Fibroblast of lung (primary cell): ENCODE measurements around the gene OR2D2. TPM values are rescaled to one million over a fixed set of nuclear protein-coding genes. Genes with fewer than 3 reads are reported as not detected.

Source experiments
- DNase-seq, 2 donors: peaks; one replicate each; pipeline versions ENCODE4 v3.0.0 to v3.0.0-alpha.2; 2010; ENCODE audit warnings: low read depth in 2 of 2
- H2AFZ ChIP-seq: 2 replicates; pipeline ENCODE4 v1.5.1; 2012; ENCODE audit warnings: low read length, control low read depth, inconsistent platforms
- H3K27ac ChIP-seq: 2 replicates; pipeline ENCODE4 v1.5.1; 2011; ENCODE audit warnings: low read length, control low read depth; ENCODE audit not compliant: insufficient read depth
- H3K27me3 ChIP-seq: 2 replicates; pipeline ENCODE4 v1.5.1; 2011; ENCODE audit warnings: mild to moderate bottlenecking, low read length; ENCODE audit not compliant: control insufficient read depth, insufficient read depth
- H3K36me3 ChIP-seq: 2 replicates; pipeline ENCODE4 v1.5.1; 2011; ENCODE audit warnings: low read length; ENCODE audit not compliant: control insufficient read depth, insufficient read depth
- H3K4me1 ChIP-seq: 2 replicates; pipeline ENCODE4 v1.5.1; 2011; ENCODE audit warnings: low read length; ENCODE audit not compliant: control insufficient read depth, insufficient read depth; ENCODE audit errors: extremely low read depth
- H3K4me2 ChIP-seq: 2 replicates; pipeline ENCODE4 v1.5.1; 2011; ENCODE audit warnings: low read length, control low read depth; ENCODE audit not compliant: insufficient read depth; ENCODE audit errors: extremely low read depth
- H3K4me3 ChIP-seq, 4 experiments: fragments of 200-600 bp in 1 of 4; sonication (generic) in 1 of 4; replicated peaks in 1 of 4; 2 replicates each; pipeline ENCODE4 v1.5.1; 2011 to 2016; ENCODE audit warnings: low read length in 4 of 4, low read depth in 3 of 4, mild to moderate bottlenecking in 3 of 4, control low read depth in 2 of 4, inconsistent platforms in 1 of 4, mixed read lengths in 1 of 4; ENCODE audit not compliant: insufficient read depth in 1 of 4; ENCODE audit errors: control extremely low read depth in 1 of 4
- H3K79me2 ChIP-seq: 2 replicates; pipeline ENCODE4 v1.5.1; 2012; ENCODE audit warnings: mild to moderate bottlenecking, low read length, inconsistent platforms; ENCODE audit not compliant: control insufficient read depth, insufficient read depth
- H3K9ac ChIP-seq: 2 replicates; pipeline ENCODE4 v1.5.1; 2011; ENCODE audit warnings: mild to moderate bottlenecking, low read length, control low read depth; ENCODE audit not compliant: insufficient read depth
- H3K9me3 ChIP-seq: 2 replicates; pipeline ENCODE4 v1.5.1; 2012; ENCODE audit warnings: low read depth, low read length; ENCODE audit not compliant: control insufficient read depth, insufficient read depth
- H4K20me1 ChIP-seq: 2 replicates; pipeline ENCODE4 v1.5.1; 2011; ENCODE audit warnings: low read length; ENCODE audit not compliant: control insufficient read depth, insufficient read depth; ENCODE audit errors: extremely low read depth
- EZH2 ChIP-seq: IDR thresholded peaks from 2 replicates; pipeline ENCODE4 v1.5.1; 2012; ENCODE audit warnings: low read length, control low read depth, mild to moderate bottlenecking; ENCODE audit errors: missing control alignments
- polyA minus RNA-seq: library from RNA; depleted of rRNA, polyadenylated mRNA; stranded (reverse); fragments of >200 nt; gene quantifications from 2 replicates; pipeline ENCODE4 v1.2.3, GENCODE V29; 2011; ENCODE audit warnings: low replicate concordance
- polyA plus RNA-seq, 2 donors: library from polyadenylated mRNA; depleted of rRNA in 1 of 2; stranded (reverse) in 1 of 2; unstranded in 1 of 2; fragments of >200 nt; gene quantifications; 2 replicates each; pipeline ENCODE4 v1.2.1, GENCODE V29; 2011 to 2012; ENCODE audit warnings: missing spikeins in 1 of 2
- total RNA-seq: library from RNA; depleted of rRNA; stranded (reverse); fragments of >200 nt; gene quantifications from 2 replicates; pipeline ENCODE4 v1.2.1, GENCODE V29; 2014
- TF ChIP-seq, protein P1 (sequence below), 2 donors: IDR thresholded peaks in 1 of 2; conservative IDR thresholded peaks in 1 of 2; 1 replicate in 1 of 2; 2 replicates in 1 of 2; pipeline ENCODE4 v1.5.1; 2011 to 2012; ENCODE audit warnings: low read length in 2 of 2, control low read depth in 1 of 2, inconsistent platforms in 1 of 2, low read depth in 1 of 2, mild to moderate bottlenecking in 1 of 2

Gene OR2D2, protein sequence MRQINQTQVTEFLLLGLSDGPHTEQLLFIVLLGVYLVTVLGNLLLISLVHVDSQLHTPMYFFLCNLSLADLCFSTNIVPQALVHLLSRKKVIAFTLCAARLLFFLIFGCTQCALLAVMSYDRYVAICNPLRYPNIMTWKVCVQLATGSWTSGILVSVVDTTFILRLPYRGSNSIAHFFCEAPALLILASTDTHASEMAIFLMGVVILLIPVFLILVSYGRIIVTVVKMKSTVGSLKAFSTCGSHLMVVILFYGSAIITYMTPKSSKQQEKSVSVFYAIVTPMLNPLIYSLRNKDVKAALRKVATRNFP
- 0.26 and 0.33 TPM in 2 replicates for total RNA-seq
- not detected in 2 replicates for polyA plus RNA-seq
- not detected in 2 replicates for polyA plus RNA-seq (2012)
- not detected in 2 replicates for polyA minus RNA-seq

DNA sequence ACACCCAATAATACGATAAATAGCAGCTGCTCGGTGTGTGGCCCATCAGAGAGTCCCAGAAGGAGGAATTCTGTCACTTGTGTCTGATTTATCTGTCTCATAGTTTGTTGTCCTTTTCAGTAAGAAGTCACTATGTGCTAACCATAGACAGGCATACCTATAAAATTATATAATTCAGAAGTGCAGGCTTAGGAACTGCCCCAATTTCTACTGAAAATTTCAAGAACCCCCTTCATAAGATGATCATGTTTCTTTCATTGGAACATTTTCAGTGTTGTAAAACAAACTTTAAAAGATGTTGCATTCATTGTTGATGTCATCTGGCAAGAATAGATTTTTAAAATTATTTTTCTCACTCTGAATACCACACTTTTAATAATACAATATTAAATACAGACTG is at the start of gene OR2D2:
TSS of gene OR2D2 (minus strand) at position 101 of the 400 bp plus-strand sequence. CDS start at position 101, 0 bp downstream.
- H3K4me2 ChIP-seq, result no peak within 1 kb of the TSS
- no peaks in the 10 kb centered on the region for H3K36me3 ChIP-seq
- no peak within 1 kb of the TSS for H3K9ac ChIP-seq
- H3K27ac ChIP-seq, result no peak within 1 kb of the TSS
- no peaks in the 10 kb centered on the region for H3K79me2 ChIP-seq
- H3K27me3 ChIP-seq, result no peaks in the 10 kb centered on the region
- DNase-seq, result no peak
- TF ChIP-seq EZH2, result no peak
- TF ChIP-seq, protein P1, sequence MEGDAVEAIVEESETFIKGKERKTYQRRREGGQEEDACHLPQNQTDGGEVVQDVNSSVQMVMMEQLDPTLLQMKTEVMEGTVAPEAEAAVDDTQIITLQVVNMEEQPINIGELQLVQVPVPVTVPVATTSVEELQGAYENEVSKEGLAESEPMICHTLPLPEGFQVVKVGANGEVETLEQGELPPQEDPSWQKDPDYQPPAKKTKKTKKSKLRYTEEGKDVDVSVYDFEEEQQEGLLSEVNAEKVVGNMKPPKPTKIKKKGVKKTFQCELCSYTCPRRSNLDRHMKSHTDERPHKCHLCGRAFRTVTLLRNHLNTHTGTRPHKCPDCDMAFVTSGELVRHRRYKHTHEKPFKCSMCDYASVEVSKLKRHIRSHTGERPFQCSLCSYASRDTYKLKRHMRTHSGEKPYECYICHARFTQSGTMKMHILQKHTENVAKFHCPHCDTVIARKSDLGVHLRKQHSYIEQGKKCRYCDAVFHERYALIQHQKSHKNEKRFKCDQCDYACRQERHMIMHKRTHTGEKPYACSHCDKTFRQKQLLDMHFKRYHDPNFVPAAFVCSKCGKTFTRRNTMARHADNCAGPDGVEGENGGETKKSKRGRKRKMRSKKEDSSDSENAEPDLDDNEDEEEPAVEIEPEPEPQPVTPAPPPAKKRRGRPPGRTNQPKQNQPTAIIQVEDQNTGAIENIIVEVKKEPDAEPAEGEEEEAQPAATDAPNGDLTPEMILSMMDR (conservative IDR thresholded peaks at IDR 0.05 in 1 of 2, IDR thresholded peaks at IDR 0.05 in 1 of 2; ENCODE audit: low read depth in 1 of 2, low read length in 2 of 2), result no peak
- H3K4me1 ChIP-seq, result no peaks in the 10 kb centered on the region
- H3K9me3 ChIP-seq, result no peaks in the 10 kb centered on the region
- H2AFZ ChIP-seq, result no peak within 1 kb of the TSS
- no peak within 1 kb of the TSS for H3K4me3 ChIP-seq
- H4K20me1 ChIP-seq, result no peaks in the 10 kb centered on the region

DNA sequence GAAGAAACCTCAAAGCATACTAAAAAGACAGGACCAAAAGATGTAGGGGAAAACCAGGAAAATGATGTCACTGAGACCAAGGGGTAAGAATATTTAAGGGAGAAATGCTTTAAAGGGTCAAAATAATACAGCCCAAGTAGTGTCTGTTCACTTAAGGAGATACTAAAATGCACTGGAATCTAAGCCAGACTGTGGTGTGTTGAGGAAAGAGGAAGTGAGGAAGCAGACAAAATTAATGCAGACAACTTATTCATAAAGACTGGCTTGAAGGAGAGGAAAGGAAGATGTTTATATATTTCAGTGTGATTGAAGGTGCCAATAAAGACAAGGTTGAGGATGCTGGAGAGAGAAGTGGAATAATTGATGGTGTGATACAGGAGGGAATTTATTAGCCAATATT is 49.7 kb upstream of the OR2D2 start:
- Histone ChIP-seq H3K4me1 (no peaks in the 10 kb centered on the region), H3K9ac (no peak overlapping the region), H3K27me3 (no peaks in the 10 kb centered on the region), H2AFZ (no peak overlapping the region), H3K27ac (no peak overlapping the region), H3K36me3 (no peaks in the 10 kb centered on the region), H3K4me2 (no peak overlapping the region), H4K20me1 (no peaks in the 10 kb centered on the region), H3K4me3 (no peak overlapping the region), H3K9me3 (no peaks in the 10 kb centered on the region), H3K79me2 (no peaks in the 10 kb centered on the region)
- TF ChIP-seq, protein P1 (conservative IDR thresholded peaks at IDR 0.05 in 1 of 2, IDR thresholded peaks at IDR 0.05 in 1 of 2; ENCODE audit: low read depth in 1 of 2, low read length in 2 of 2), result no peak
- no peak for TF ChIP-seq EZH2
- no peak for DNase-seq

DNA sequence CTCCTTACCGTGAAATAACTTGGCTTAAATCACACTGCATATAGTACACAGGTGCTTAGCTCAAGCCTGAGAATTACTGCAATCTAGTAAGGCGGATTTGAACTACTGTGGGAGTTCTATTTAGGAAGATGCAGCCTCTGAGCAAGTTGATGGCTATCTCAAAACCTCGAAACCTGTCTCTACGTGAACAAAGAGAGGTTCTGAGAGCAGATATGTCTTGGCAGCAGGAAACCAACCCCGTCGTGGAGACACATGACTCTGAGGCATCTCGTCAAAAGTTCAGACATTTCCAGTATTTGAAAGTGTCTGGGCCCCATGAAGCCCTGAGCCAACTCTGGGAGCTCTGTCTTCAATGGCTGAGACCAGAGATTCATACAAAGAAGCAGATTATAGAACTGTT is 39.8 kb upstream of the OR2D2 start:
- no peaks in the 10 kb centered on the region for H3K36me3 ChIP-seq
- H3K4me3 ChIP-seq, result no peak overlapping the region
- H3K9me3 ChIP-seq, result no peaks in the 10 kb centered on the region
- H3K79me2 ChIP-seq, result no peaks in the 10 kb centered on the region
- no peak for DNase-seq
- H2AFZ ChIP-seq, result no peak overlapping the region
- no peaks in the 10 kb centered on the region for H4K20me1 ChIP-seq
- H3K4me1 ChIP-seq, result peaks cover 5% of the 10 kb centered on the region
- no peak overlapping the region for H3K9ac ChIP-seq
- TF ChIP-seq EZH2, result no peak
- TF ChIP-seq, protein P1 (conservative IDR thresholded peaks at IDR 0.05 in 1 of 2, IDR thresholded peaks at IDR 0.05 in 1 of 2; ENCODE audit: low read depth in 1 of 2, low read length in 2 of 2), result no peak
- H3K27me3 ChIP-seq, result no peaks in the 10 kb centered on the region
- H3K27ac ChIP-seq, result no peak overlapping the region
- no peak overlapping the region for H3K4me2 ChIP-seq
